Breast epithelium (tissue), 4 donors: Measurements from ENCODE around the gene MAP1LC3B2. TPM values are rescaled to one million over a fixed set of nuclear protein-coding genes. Genes with fewer than 3 reads are reported as not detected.

Source experiments
- DNase-seq, 2 donors: peaks; one replicate each; pipeline ENCODE4 v3.0.0-alpha.2; 2019; ENCODE audit warnings: low spot score in 2 of 2
- H3K27ac ChIP-seq, 2 donors: fragments of 200-600 bp; sonication (generic) in 1 of 2; one replicate each; pipeline ENCODE4 v1.5.1; 2016 to 2019; ENCODE audit warnings: mild to moderate bottlenecking in 1 of 2
- H3K27me3 ChIP-seq, 2 donors: fragments of 200-600 bp; sonication (generic) in 1 of 2; one replicate each; pipeline versions ENCODE4 v1.5.1 to v1.6.0; 2017 to 2019; ENCODE audit warnings: control low read depth in 1 of 2, mild to moderate bottlenecking in 1 of 2
- H3K36me3 ChIP-seq: fragments of 200-600 bp; one replicate; pipeline ENCODE4 v1.5.1; 2019
- H3K4me1 ChIP-seq, 2 donors: fragments of 200-600 bp; sonication (generic); one replicate each; pipeline ENCODE4 v1.5.1; 2016 to 2019; ENCODE audit warnings: control low read depth in 1 of 2
- H3K4me3 ChIP-seq, 3 donors: fragments of 200-600 bp; sonication (generic); 1 replicate in 2 of 3; 2 replicates in 1 of 3; pipeline ENCODE4 v1.5.1; 2016 to 2019; ENCODE audit warnings: mild to moderate bottlenecking in 3 of 3, moderate library complexity in 2 of 3
- H3K9me3 ChIP-seq, 2 donors: fragments of 200-600 bp; sonication (generic) in 1 of 2; one replicate each; pipeline ENCODE4 v1.5.1; 2016 to 2019; ENCODE audit warnings: control low read depth in 1 of 2
- POLR2A ChIP-seq: fragments of 450-650 bp; IDR thresholded peaks from one replicate; pipeline ENCODE4 v1.6.1; 2016; ENCODE audit warnings: antibody characterized with exemption, mild to moderate bottlenecking, moderate library complexity
- POLR2AphosphoS5 ChIP-seq, 3 donors: sonication (generic); formaldehyde crosslinking; IDR thresholded peaks; one replicate each; pipeline ENCODE4 v1.6.1; 2017; ENCODE audit warnings: antibody characterized with exemption in 3 of 3
- intact Hi-C: fragments of 100-400 bp; cut with DNase I; formaldehyde crosslinking; loops from one replicate; pipeline ENCODE4 v1.15.1; 2023; ENCODE audit warnings: low total_unique reads
- total RNA-seq, 3 donors: library from RNA; depleted of rRNA; stranded (reverse); fragments of >200 nt; gene quantifications; one replicate each; pipeline ENCODE4 v1.1.0, GENCODE V29; 2016
- TF ChIP-seq, protein P1 (sequence below), 3 donors: fragments of 450-650 bp; IDR thresholded peaks; one replicate each; pipeline ENCODE4 v1.5.1; 2016 to 2017; ENCODE audit warnings: antibody characterized with exemption in 3 of 3, mild to moderate bottlenecking in 3 of 3, moderate library complexity in 3 of 3

The MAP1LC3B2 gene
- total RNA-seq, 3 donors from 2014 or later, result 0.98 to 8.5 (median 1.1) TPM

DNA sequence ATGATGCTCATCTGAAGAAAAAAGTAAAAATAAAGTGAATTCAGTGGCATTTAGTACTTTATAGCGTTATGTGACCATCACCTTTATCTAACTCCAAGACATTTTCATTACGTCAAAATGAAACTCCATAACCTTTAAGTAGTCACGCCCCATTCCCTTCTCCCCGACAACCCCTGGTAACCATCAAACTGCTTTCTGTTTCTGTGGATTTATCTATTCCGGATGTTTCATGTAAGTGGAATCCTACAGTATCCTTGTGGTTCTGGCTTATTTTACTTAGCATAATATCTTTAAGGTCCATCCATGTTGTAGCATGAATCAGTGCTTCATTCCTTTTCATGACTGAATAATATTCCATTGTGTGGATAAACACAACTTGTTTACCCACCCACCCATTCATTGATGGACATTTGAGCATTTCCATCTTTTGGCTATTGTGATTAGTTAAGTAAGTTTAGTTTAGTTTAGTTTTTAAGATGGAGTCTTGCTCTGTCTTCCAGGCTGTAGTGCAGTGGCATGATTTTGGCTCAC is 18.5 kb upstream of the MAP1LC3B2 start:
- TF ChIP-seq POLR2A, result no peak
- Histone ChIP-seq H3K27ac (peak overlapping the region; percentile 19 to 35), H3K9me3 (no peaks in the 10 kb centered on the region), H3K4me3 (no peak overlapping the region), H3K27me3 (no peaks in the 10 kb centered on the region), H3K36me3 (no peaks in the 10 kb centered on the region), H3K4me1 (peaks cover 5 to 6% of the 10 kb centered on the region in 2 donors)
- intact Hi-C loops, result no loop called here
- no peak for DNase-seq

DNA sequence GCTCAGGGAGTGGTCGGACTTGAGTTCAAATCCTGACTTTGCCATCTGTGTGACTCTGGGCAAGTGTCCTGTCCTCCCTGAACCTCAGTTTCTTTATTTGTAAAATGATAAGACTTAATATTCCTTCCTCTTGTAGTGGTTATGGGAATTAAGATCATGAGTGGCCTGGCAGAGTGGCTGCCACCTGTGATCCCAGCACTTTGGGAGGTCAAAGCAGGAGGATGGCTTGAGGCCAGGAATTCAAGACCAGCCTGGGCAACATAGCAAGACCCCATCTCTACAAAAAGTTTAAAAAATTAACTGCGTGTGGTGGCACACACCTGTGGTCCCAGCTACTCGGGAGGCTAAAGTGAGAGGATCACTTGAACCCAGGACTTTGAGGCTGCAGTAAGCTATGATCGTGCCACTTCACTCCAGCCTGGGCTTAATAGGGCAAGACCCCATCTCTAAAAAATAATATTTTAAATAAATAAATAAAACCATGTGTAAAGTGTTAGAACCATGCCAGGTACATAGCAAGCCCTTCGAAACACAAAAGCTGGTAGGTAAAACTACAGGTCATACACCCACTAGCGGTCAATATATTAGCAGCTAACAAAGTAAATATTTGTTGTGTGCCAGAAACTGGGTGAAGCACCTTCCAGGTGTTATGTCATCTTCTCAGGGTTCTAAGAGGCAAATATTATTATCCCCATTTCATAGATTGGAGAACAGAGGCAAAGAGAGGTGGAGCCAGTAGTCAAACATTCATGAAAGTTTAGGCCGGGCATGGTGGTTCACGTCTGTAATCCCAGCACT is 17.4 kb upstream of the MAP1LC3B2 start:
- Histone ChIP-seq H3K27ac (no peak overlapping the region), H3K4me1 (peaks cover 5 to 6% of the 10 kb centered on the region in 2 donors), H3K4me3 (no peak overlapping the region), H3K27me3 (no peaks in the 10 kb centered on the region), H3K36me3 (no peaks in the 10 kb centered on the region), H3K9me3 (no peaks in the 10 kb centered on the region)
- no peak for DNase-seq
- intact Hi-C loops, result no loop called here
- TF ChIP-seq POLR2AphosphoS5 (IDR thresholded peaks at IDR 0.05) (no peak), POLR2A (no peak)
- TF ChIP-seq, protein P1, sequence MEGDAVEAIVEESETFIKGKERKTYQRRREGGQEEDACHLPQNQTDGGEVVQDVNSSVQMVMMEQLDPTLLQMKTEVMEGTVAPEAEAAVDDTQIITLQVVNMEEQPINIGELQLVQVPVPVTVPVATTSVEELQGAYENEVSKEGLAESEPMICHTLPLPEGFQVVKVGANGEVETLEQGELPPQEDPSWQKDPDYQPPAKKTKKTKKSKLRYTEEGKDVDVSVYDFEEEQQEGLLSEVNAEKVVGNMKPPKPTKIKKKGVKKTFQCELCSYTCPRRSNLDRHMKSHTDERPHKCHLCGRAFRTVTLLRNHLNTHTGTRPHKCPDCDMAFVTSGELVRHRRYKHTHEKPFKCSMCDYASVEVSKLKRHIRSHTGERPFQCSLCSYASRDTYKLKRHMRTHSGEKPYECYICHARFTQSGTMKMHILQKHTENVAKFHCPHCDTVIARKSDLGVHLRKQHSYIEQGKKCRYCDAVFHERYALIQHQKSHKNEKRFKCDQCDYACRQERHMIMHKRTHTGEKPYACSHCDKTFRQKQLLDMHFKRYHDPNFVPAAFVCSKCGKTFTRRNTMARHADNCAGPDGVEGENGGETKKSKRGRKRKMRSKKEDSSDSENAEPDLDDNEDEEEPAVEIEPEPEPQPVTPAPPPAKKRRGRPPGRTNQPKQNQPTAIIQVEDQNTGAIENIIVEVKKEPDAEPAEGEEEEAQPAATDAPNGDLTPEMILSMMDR (IDR thresholded peaks at IDR 0.05), result no peak

DNA sequence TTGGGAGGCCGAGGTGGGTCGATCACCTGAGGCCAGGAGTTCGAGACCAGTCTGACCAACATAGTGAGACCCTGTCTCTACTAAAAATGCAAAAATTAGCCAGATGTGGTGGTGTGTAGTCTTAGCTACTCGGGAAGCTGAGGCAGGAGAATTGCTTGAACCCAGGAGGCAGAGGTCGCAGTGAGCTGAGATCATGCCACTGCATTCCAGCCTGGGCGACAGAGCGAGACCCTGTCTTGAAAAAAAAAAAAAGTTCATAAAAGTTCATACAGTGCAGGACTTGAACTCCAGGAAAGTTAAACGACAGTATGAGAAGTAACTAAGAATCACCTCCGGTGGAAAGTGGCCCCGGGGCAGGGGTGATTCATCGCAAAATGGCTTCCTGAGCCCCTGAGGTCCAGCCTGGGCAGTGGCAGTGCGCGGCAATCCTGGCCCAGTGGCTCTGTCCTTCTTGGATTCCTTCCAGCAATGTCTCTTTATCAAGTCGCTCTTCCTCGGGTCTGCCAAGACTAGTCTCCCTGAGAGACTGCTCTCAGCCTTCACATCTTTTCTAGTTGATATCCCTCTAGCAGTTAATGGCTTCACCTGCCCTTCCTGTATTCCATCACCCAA is 16.7 kb upstream of the MAP1LC3B2 start:
- H3K4me3 ChIP-seq, result no peak overlapping the region
- intact Hi-C loops, result no loop called here
- DNase-seq, result no peak
- H3K27ac ChIP-seq, result no peak overlapping the region
- no peaks in the 10 kb centered on the region for H3K27me3 ChIP-seq
- no peaks in the 10 kb centered on the region for H3K9me3 ChIP-seq
- H3K4me1 ChIP-seq, result peaks cover 5 to 6% of the 10 kb centered on the region in 2 donors
- TF ChIP-seq, protein P1 (IDR thresholded peaks at IDR 0.05), result no peak
- TF ChIP-seq POLR2A (no peak), POLR2AphosphoS5 (IDR thresholded peaks at IDR 0.05) (no peak)
- H3K36me3 ChIP-seq, result no peaks in the 10 kb centered on the region

DNA sequence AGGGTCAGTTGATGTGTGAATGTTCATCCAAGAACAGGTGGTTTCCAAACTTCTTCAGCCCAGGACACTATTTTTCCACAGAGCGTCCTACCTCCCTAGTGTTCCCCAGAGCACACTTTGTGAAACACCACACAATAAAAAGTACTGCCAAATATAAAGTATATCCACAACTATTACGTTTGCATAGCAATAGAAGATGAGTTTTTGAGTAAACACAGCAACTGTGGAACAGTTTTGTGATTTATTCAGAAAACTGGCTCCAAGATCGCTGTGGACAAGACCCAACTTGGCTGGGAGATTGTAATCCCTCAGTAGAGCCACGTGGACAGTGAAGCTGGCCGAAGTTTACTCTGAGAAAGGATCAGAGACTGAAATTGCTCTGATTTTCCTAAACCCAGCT is 14.5 kb upstream of the MAP1LC3B2 start:
- peaks cover 5 to 6% of the 10 kb centered on the region in 2 donors for H3K4me1 ChIP-seq
- no peaks in the 10 kb centered on the region for H3K27me3 ChIP-seq
- DNase-seq, result no peak
- no peak overlapping the region for H3K4me3 ChIP-seq
- H3K9me3 ChIP-seq, result no peaks in the 10 kb centered on the region
- H3K36me3 ChIP-seq, result no peaks in the 10 kb centered on the region
- TF ChIP-seq POLR2AphosphoS5 (IDR thresholded peaks at IDR 0.05), result peak in 1 of 3 donors; percentile 72
- no peak for TF ChIP-seq POLR2A
- intact Hi-C loops, result no loop called here
- peak overlapping the region; percentile 46 to 82 for H3K27ac ChIP-seq

DNA sequence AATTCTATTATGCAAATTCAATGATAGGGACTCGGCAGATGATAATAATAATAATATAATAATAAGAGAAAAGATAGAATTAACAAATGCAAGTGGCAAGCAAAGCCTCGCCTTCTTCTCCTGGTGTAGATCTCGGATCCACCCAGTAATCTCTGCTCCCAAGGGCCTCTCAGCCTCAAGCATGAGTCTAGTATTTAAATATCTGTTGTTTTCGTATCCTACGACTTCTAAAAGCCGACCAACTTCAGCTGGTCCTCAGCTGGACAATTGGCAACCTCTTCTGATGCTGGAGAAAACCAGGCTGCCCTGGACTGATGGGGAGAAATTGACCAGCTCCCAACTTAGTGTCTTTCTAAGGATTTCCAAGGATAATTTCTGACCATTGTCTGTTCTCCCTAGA is 14.0 kb upstream of the MAP1LC3B2 start:
- TF ChIP-seq POLR2AphosphoS5 (IDR thresholded peaks at IDR 0.05) (no peak), POLR2A (no peak)
- TF ChIP-seq, protein P1 (IDR thresholded peaks at IDR 0.05), result no peak
- intact Hi-C loops, result no loop called here
- Histone ChIP-seq H3K9me3 (no peaks in the 10 kb centered on the region), H3K27me3 (no peaks in the 10 kb centered on the region), H3K4me3 (no peak overlapping the region), H3K36me3 (no peaks in the 10 kb centered on the region), H3K4me1 (peaks cover 2 to 5% of the 10 kb centered on the region in 2 donors), H3K27ac (peak overlapping the region in 1 of 2 donors; percentile 43)
- no peak for DNase-seq

DNA sequence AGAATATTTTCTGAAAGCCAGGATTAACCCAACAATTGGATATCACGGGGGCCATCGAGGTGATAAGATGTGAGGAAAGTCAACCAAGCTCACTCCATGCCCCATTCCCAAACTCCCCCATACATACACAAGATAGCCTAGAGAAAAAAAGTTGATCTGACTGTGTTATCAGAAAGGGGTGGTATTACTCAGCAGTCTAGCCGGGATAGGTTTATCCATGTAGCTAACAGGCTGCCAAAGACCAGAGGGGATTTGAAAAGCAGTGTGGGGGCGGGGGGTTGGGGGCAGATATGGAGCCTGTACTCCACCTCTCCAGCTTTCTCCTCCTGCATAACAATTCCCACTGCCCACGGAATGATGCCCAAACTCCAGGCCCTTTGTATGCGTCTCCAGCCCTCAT is 13.2 kb upstream of the MAP1LC3B2 start:
- Histone ChIP-seq H3K27me3 (no peaks in the 10 kb centered on the region), H3K4me1 (peaks cover 0 to 5% of the 10 kb centered on the region in 2 donors), H3K36me3 (no peaks in the 10 kb centered on the region), H3K27ac (no peak overlapping the region), H3K9me3 (no peaks in the 10 kb centered on the region), H3K4me3 (no peak overlapping the region)
- intact Hi-C loops, result no loop called here
- TF ChIP-seq POLR2A (no peak), POLR2AphosphoS5 (IDR thresholded peaks at IDR 0.05) (no peak)
- TF ChIP-seq, protein P1 (IDR thresholded peaks at IDR 0.05), result no peak
- no peak for DNase-seq
